GM18505 (cell line): ENCODE data around the gene PKHD1.

ENCODE experiments used
- ATAC-seq: cut with Tn5 transposase; IDR thresholded peaks from one replicate; pipeline ENCODE4 v1.9.1; 2021; ENCODE audit not compliant: unreplicated experiment
- POLR2A ChIP-seq: IDR thresholded peaks from 4 replicates; pipeline ENCODE4 v1.6.1; 2011; ENCODE audit warnings: borderline replicate concordance; ENCODE audit not compliant: insufficient read depth, insufficient read length; ENCODE audit errors: extremely low read depth

PKHD1 gene

GRCh38 chr6:51738614-51739013, 348.8 kb downstream of the PKHD1 start:
- no peak for TF ChIP-seq POLR2A
- ATAC-seq, result no peak

- ATAC-seq, result no peak
- no peak for TF ChIP-seq POLR2A
Measured at GRCh38 chr6:51737580-51738360, 349.6 kb downstream of the PKHD1 start.

- no peak for TF ChIP-seq POLR2A
- no peak for ATAC-seq
Measured at GRCh38 chr6:51725155-51725554, 362.3 kb downstream of the PKHD1 start.

GRCh38 chr6:51720327-51720726, 367.1 kb downstream of the PKHD1 start:
- TF ChIP-seq POLR2A, result no peak
- ATAC-seq, result no peak

GRCh38 chr6:51719297-51719696, 368.1 kb downstream of the PKHD1 start:
- ATAC-seq, result no peak
- TF ChIP-seq POLR2A, result no peak

- TF ChIP-seq POLR2A, result no peak
- no peak for ATAC-seq
Measured at GRCh38 chr6:51718533-51718932, 368.9 kb downstream of the PKHD1 start.

GRCh38 chr6:51717477-51717876, 369.9 kb downstream of the PKHD1 start:
- TF ChIP-seq POLR2A, result no peak

GRCh38 chr6:51711876-51712275, 375.5 kb downstream of the PKHD1 start:
- no peak for TF ChIP-seq POLR2A
- ATAC-seq, result no peak

More at GRCh38 chr6:51717477-51717876, 369.9 kb downstream of the PKHD1 start:
- no peak for ATAC-seq

GRCh38 chr6:51706086-51706485, 381.3 kb downstream of the PKHD1 start:
- no peak for TF ChIP-seq POLR2A

GRCh38 chr6:51704932-51705540, 382.4 kb downstream of the PKHD1 start:
- ATAC-seq, result no peak
- no peak for TF ChIP-seq POLR2A

More at GRCh38 chr6:51706086-51706485, 381.3 kb downstream of the PKHD1 start:
- ATAC-seq, result no peak

GRCh38 chr6:51702851-51703250, 384.6 kb downstream of the PKHD1 start:
- ATAC-seq, result no peak
- TF ChIP-seq POLR2A, result no peak

GRCh38 chr6:51684603-51685002, 402.8 kb downstream of the PKHD1 start:
- no peak for TF ChIP-seq POLR2A
- ATAC-seq, result no peak

- no peak for TF ChIP-seq POLR2A
- no peak for ATAC-seq
Measured at GRCh38 chr6:51684038-51684437, 403.4 kb downstream of the PKHD1 start.
